Activated T-cell treated with anti-CD3 and anti-CD28 coated beads for 48 hours (primary cell): ENCODE measurements around the gene NRG3.

ENCODE experiments used
- DNase-seq: peaks from one replicate; pipeline ENCODE4 v3.0.0-alpha.2; 2020; ENCODE audit warnings: low read depth

Gene NRG3

GRCh38 chr10:82472406-82473335, 597.7 kb downstream of the NRG3 start:
- no peak for DNase-seq

- DNase-seq, result no peak
Observed at GRCh38 chr10:82477776-82478175, 602.8 kb downstream of the NRG3 start.

- DNase-seq, result no peak
Observed at GRCh38 chr10:82492647-82493046, 617.7 kb downstream of the NRG3 start.

GRCh38 chr10:82496114-82496513, 621.1 kb downstream of the NRG3 start:
- DNase-seq, result no peak

DNA sequence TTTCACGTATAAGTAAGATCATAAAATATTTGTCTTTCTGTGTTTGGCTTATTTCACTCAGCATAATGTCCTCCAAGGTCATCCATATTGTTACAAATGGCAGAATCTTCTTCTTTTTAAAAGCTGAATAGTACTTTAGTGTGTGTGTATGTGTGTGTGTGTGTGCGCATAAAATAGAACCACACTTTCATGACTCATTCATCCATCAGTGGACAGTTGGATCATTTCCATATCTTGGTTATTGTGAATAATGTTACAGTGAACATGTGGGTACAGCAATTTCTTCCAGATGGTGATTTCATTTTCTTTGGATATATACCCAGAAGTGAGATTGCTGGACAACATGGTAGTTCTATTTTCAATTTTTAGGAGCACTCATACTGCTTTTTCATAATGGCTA, 622.4 kb downstream of the NRG3 start:
- DNase-seq, result no peak

- no peak for DNase-seq
Observed at GRCh38 chr10:82498976-82499375, 624.0 kb downstream of the NRG3 start.

DNA sequence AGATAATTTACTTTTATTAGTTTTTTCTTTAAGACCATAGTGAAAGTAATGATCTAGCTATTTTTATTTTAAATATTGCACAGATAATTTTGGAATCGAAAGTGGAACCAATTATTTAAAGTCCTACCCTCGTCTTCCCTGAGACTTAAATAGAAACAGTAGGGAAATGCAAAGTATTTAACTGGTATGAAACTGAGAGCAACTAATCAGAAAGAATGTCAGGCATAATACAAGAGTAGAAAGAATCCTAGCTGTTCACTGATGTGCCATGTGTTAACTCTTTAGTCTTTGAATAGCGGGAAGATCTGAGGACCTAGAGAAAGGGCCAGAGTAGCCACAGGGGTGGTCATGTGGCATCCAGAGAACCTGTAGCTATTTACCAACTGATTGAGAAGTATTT, 630.0 kb downstream of the NRG3 start:
- no peak for DNase-seq

DNA sequence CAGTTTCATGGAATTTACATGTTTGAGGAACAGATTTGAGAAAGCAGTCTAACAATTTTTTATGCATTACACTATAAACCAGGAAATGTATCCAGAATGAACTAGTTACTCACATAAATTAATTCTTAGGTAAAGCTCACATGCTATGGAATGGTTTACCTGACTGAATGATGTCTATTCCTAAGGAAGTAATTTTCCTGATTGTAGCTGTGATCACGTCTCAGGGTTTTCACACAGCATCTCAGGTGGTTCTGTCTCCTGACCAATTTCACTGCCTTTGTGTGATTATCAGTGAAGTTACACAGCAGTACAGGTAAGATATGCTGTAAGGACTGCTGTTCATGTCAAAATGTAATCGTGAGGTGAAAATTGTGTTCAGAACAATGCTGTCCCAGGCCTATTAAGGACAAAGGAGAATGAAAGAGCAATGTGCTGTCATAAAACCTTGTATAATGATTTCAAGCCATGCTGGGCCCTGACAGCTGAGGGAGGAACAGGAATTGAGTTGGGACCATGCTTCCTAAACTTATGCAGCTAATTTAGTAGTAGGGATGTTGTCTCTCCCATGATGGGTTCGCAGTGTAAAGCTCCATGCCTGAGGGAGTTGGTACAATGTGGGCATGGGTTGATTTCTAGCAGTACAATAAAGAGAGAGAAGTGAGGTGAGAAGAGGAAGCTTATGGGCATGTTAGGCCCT, 631.8 kb downstream of the NRG3 start:
- DNase-seq, result no peak

DNA sequence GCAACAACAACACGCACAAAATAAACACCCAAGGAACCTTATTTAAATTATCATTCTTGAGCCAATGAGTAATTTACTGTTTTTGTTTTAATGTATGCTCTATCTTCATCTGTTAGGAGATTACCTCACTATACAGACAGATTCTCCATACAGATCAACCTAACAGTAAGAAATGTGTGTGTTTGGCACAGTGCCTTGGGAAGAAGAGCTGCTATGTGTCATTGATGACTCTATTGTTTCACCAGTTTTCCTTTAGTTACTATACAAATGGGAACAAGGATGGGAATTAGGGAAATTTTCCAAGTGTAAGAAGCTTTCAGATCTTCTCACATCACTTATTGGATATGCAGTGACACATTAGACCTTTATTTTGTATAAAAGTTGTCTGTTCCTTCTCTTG, 640.3 kb downstream of the NRG3 start:
- no peak for DNase-seq

- DNase-seq, result no peak
Observed at GRCh38 chr10:82529062-82529461, 654.1 kb downstream of the NRG3 start.

- no peak for DNase-seq
Observed at GRCh38 chr10:82535457-82535856, 660.5 kb downstream of the NRG3 start.

DNA sequence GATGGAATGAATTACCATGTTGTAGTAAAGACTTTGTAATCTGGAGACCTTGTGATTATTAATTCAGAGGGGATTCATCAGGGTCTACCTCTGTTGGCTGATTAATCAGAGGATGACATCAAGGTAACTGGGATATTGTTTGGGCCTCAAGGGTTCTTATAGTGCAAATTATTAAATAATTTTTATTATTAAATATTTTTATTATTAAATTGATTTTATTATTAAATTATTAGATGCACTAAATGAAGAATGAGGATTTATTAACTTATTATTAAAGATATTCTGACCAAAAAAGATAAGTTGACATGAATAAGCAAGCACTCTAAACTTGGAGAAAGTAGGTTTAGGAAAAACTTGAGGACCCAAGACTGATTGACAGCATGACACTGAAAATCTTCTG, 661.7 kb downstream of the NRG3 start:
- no peak for DNase-seq

GRCh38 chr10:82538272-82538671, 663.3 kb downstream of the NRG3 start:
- DNase-seq, result no peak

GRCh38 chr10:82543631-82544030, 668.6 kb downstream of the NRG3 start:
- no peak for DNase-seq

DNA sequence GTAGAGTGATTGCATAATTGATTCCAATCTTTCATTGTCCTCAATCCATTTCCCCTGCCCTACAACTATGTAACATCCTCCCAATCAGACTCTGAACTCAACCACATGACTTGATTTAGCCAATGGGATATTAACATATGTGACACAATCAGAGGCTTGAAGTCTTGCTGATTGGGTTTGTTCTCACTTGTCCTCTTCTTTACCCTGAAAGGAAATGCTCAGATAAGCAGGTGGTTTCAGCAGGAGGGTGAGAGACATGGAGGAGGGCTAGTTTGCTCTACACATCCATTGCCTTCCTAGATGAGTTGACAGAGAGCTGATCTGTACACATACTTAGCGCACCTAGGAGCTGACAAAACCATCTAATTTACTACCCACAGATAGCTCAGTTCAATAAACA, 669.4 kb downstream of the NRG3 start:
- DNase-seq, result no peak

GRCh38 chr10:82551506-82551905, 676.5 kb downstream of the NRG3 start:
- no peak for DNase-seq

GRCh38 chr10:82552267-82552666, 677.3 kb downstream of the NRG3 start:
- DNase-seq, result no peak

DNA sequence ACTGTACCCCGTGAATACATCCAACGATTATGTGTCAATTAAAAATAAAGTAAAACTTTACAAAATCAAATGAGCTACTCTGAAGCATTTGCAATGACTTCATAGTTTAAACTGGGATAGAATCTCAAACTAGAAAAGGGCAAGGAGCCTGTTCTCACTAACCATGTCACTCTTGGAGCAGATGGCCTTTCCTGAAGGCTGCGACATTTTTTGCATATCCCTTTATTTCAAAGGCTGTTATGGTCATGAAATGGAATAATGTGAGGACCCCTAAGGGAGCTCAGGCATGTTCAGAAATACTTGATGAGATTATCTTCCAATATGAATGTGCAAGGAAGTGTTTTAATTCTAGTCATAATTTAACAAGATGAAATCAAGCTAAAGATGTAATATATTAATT, 679.4 kb downstream of the NRG3 start:
- DNase-seq, result no peak

DNA sequence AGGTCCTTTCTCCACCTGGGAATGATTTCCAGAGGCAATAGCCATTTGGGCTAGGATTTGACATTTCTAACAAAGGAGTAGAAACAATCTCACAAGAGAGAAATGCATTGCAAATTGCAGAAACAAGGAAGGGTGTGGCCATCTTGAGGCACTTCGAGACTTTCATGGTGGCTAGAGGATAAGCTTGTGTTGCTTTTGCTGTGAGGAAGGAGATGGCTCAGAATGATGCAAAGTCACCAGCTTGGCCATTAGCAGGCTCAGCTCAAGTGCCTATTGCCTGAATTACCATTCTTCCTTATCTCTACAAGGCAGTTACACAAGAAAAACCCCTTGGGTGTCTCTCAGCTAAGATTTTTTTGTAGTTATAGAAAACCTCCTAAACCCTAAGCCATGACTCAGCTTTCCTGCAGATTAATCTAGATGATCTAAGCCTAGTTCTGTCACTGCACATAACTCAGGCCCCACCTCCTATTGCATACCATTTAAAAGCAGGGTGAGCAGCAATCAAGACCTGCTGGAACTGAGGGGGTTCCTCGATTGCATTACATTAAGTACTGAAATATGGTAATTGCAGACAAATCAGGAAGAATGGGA, 683.1 kb downstream of the NRG3 start:
- DNase-seq, result no peak

DNA sequence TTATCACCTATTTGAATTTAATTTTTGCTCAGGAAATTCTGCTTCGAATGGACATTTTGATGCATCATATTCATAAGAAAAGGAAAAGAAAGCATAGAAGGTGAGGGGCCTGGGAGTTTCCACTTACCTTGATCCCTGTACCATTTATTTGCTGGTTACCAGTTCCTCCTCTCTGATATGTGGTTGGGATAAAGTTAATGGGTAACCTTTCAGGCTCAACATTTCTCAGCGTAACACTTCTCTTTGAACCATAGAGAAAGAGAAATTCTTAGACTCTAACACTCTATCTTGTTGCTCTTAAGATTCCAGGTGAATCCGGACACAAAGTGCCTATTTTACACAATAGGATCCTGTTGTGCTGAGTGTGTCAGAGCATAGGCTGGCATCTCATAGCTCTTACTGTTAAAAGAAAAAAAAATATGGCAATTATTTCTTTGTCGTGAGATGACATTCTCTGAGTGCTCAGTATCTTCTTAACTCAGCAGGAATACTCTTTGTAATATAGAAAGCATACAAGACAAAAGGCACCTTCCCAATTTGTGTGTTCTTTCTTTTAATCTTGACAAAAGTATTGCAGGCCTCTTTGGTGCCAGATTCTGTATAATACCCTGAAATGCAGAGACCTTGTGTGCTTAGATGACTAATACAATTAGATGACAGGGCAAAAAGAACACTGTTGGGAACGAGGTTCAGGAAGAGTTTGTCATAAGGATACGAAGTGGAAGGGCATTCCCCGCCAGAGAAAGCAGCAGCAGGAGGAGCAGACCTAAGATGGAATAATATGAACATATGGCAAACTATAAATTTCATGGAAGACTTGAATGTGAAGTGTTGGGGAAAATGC, 689.6 kb downstream of the NRG3 start:
- DNase-seq, result no peak

GRCh38 chr10:82565197-82565575, 690.2 kb downstream of the NRG3 start:
- no peak for DNase-seq

DNA sequence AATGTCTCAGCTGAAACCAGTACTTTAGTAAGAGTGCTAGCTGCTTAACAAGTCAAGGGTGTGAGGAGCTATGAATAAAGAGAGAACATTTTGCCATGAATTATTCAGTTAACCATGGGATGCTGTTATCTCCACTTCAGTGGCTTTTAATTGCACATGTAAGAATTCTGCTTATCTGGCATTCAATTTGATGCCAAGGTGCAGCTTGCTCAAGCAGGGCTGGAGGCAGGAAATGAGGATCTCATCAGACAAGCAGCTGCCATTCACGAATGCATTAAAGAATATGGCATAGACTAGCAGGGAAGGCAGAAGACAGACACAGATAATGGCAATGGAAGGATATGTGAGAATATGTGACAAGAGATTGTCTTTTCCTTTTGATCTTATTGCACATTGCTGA, 697.8 kb downstream of the NRG3 start:
- no peak for DNase-seq
